SK-N-MC (cell line): ENCODE data around the gene TXNRD2.

Experiments used
- EZH2 ChIP-seq: fragments of 200-600 bp; sonication (generic); IDR thresholded peaks from one replicate; pipeline ENCODE4 v1.6.1; 2017; ENCODE audit warnings: antibody characterized with exemption
- FOXP2 ChIP-seq: optimal IDR thresholded peaks from 2 replicates; pipeline ENCODE3; 2011; ENCODE audit warnings: mild to moderate bottlenecking, moderate library complexity; ENCODE audit not compliant: insufficient read depth; ENCODE audit errors: extremely low read length, control extremely low read depth
- POLR2AphosphoS5 ChIP-seq: IDR thresholded peaks from 2 replicates; pipeline ENCODE4 v1.6.1; 2012; ENCODE audit warnings: mild to moderate bottlenecking, low read depth, low read length, borderline replicate concordance

GRCh38 chr22:19958083-19959042, 16.7 kb upstream of the TXNRD2 start:
- TF ChIP-seq POLR2AphosphoS5 (no peak), EZH2 (no peak), FOXP2 (no peak)
